ENCODE data around the gene SEMA4D.

SEMA4D gene

DNA sequence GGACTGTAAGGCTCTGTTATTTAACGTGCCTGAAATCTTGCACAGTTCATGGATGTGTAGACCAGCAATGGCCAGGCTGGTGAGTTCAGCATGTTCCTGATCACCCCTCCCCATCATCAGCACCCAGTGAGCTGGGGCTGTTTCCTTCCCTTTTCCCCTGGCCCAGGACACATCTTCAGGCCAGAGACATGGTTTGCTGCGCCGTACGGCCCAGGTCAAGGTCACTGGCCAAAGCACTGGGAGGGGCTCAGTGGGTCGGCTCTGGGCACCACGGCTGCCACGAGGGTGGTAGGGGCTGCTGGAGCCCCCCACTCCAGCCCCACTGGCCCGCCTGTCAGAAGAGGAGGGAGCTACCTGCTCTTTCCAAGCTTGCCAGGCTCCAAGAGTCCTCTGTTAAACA, 55.9 kb downstream of the SEMA4D start:
- DNase-seq = no peak

GRCh38 chr9:89441655-89441970, 56.3 kb downstream of the SEMA4D start:
- no peak for DNase-seq

- no peak for DNase-seq
These were observed 56.8 kb downstream of the SEMA4D start for GRCh38 chr9:89440951-89441654.

DNA sequence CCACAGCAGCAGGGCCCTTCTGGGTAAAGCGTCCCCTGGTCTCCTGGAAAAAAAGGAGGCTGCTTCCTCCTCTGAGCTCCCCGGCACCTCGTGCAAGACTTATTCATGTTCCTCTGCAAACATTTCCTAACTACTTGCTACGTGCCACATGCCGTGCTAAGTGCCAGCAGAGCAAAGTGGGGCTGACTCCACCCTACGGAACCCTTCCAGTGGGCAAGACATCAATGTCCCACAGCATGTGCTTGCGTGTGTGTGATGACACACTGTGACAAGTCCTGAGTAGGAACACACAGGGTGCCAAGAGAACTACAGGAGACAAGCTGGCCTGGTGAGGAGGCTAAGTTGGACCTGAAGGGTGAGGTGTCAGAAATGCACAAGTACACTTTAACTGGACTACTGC, 57.4 kb downstream of the SEMA4D start:
- no peak for DNase-seq

GRCh38 chr9:89440046-89440445, 57.9 kb downstream of the SEMA4D start:
- no peak for DNase-seq

- no peak for DNase-seq
These were observed 58.3 kb downstream of the SEMA4D start for GRCh38 chr9:89439571-89439970.

GRCh38 chr9:89438194-89438593, 59.7 kb downstream of the SEMA4D start:
- no peak for DNase-seq

- no peak for DNase-seq
These were observed 60.1 kb downstream of the SEMA4D start for GRCh38 chr9:89437772-89438171.

GRCh38 chr9:89436963-89437625, 60.8 kb downstream of the SEMA4D start:
- peak; percentile 74 for DNase-seq

- DNase-seq = no peak
These were observed 61.6 kb downstream of the SEMA4D start for GRCh38 chr9:89436326-89436725.

DNA sequence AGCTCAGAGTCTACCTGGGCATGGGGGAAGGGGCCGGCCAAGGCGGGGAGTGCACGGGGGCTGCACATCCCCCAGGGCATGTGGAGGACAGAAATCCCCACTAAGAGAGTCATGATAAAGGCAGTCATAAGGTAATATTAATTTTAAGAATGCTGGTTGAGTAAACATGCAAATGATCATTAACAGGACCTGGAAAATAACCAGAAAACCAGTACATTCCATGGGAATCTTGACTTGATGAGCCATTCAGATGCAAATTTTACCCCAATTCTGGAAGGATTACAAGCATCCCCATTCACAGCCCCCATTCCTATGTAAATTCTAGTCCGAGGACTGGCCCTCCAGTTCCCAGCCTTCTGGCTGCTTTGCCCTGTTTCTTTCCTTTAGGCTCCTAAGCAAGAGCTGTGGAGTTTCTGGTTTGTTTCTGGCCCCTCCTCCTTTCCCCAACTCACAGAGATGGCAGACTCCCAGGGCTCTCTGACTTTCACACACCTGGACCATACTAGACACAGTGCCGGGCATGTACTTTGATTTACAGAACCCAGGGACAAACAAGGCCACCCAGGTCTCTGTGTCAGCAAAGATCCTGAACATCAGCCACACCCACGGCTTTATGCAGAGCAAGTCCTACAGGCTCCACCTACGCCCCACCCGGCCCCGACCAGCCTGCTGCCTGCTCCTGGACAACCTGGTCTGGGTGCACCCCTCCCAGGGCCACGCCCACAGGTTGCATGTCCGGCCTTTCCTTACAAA, 62.7 kb downstream of the SEMA4D start:
- no peak for DNase-seq

GRCh38 chr9:89434636-89435035, 63.3 kb downstream of the SEMA4D start:
- no peak for DNase-seq

DNA sequence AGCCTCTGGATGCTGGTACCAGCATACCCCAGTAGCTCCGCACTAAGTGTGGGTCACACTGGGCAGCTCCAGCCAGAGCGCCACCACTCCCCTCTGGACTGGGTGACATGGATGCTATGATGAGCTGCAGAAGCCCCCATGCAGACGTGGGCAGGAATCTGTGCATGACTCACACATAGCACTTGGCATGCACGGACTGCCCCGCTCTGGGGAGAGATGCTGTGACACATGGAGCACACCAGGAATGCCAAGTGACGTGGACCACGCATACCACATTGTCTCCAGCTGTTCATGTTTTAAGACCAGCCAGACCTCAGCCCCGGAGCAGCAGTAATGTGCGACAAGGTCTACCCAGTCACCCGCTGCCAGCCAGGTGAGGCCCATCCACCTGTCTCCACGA, 64.1 kb downstream of the SEMA4D start:
- no peak for DNase-seq

DNA sequence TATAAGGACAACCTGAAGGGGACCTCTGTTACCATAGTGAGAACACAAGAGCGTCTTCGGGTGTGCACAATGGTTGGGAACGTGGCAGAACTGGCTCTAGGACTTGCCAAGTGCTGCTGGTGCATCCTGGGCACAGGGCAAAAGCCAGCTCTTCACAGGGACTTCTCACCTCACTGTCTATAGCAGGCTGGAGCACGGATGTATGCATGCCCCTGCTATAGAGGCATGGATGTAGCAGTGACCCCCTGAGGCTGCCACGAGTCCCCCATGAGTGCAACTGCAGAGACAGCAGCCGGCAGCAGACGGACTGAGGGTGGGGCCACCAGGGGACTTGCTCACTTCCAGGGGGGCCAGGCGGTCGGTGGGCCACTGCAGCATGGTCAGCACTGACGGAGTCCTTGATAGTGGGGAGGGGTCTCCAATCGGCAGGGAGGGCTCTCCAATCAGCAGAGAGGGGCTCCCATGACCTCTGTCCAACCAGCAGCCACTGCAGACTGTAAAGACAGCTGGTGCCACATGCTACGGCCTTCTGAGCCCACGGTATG, 64.9 kb downstream of the SEMA4D start:
- no peak for DNase-seq

DNA sequence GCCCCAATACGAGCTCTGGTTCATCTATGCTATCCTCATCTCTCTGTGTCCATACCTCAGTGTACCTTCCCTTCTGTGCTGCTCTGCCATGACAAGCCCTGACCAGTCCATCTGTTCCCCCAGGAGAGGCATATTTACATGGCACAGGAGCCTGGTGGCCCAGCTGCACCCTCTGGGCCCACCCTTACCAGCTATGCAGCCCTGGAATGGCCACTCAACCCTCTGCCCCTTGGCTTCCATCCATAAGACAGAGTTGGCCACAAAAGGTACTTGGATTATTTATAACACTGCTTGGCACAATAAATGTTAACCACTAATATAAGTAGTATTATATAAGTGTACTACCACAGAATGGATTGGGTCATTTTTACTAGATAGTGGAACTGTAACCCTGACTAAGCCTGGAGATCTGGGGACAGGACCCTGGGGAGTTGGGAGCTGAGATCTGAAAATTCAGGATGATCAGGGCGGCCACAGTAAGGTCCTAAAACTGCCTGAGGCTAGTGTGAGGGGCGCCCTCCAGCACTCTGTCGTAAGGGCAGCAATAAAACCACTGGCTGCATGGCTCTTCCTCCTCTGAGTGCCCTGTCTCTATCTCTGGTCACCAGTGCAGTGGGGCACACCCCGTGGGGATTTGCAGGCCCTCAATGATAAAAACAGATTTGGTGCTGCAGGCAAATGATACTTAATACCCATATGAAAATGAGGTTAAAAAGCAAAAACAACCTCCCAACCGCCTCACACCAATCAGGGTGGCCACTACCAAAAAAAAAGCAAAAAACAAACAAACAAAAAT, 65.8 kb downstream of the SEMA4D start:
- no peak for DNase-seq

- no peak for DNase-seq
These were observed 66.9 kb downstream of the SEMA4D start for GRCh38 chr9:89430995-89431394.

GRCh38 chr9:89428901-89429890, 68.7 kb downstream of the SEMA4D start:
- peak; percentile 73 for DNase-seq

DNA sequence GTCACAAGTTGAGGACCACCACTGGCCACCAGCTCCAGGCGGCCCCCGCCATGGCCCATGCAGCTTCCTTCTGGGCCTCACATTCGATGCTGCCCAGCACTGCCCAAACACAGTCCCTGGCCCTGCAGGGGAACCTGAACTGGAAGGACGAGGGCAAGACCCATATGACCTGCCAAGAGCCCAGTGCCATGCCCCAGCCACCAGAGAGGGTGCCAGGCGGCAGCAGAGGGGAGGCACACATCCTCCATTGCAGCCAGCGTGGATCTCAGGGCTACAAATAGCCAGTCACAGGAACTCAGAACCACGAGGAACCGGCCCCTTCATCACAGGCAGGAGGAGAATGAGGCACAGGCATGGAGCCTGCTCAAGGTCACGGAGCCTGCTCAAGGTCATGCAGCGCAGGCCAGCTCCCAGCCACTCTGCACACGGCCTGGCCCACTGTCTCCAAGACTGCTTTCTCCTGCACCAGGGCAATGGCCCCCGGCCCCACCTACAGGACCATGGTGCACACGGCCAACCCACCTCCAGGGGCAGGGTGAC, 69.6 kb downstream of the SEMA4D start:
- no peak for DNase-seq

- DNase-seq = peak; percentile 53
These were observed 70.2 kb downstream of the SEMA4D start for GRCh38 chr9:89427621-89428221.

- DNase-seq = peak; percentile 54
These were observed 71.4 kb downstream of the SEMA4D start for GRCh38 chr9:89426384-89426961.
